GM12801 (cell line): ENCODE results near the gene GRIN3A.

Source experiments
- TF ChIP-seq, protein P1 (sequence below): IDR thresholded peaks from one replicate; pipeline ENCODE4 v1.5.1; 2011; ENCODE audit warnings: control low read depth; ENCODE audit not compliant: insufficient read length; ENCODE audit errors: extremely low read depth

Gene GRIN3A

DNA sequence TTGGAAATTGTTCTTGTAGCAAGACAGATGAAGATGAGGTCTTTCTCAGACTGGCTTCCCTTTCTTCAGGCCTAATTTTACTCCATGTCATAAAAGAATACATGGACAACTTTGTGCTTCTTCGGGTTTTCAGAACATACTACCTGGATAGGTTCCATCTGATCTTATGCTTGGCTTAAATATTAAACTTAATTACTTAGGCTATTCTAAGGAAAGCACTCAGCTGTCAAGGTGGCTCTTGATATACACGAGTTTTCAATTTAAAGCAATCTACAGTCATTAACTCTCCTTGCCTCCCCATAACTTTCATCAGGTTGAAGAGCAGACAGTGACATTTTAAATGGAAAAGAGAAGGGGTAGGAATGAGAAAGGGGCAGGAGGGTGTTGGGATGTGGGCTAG is 134.2 kb downstream of the GRIN3A start:
- TF ChIP-seq, protein P1, sequence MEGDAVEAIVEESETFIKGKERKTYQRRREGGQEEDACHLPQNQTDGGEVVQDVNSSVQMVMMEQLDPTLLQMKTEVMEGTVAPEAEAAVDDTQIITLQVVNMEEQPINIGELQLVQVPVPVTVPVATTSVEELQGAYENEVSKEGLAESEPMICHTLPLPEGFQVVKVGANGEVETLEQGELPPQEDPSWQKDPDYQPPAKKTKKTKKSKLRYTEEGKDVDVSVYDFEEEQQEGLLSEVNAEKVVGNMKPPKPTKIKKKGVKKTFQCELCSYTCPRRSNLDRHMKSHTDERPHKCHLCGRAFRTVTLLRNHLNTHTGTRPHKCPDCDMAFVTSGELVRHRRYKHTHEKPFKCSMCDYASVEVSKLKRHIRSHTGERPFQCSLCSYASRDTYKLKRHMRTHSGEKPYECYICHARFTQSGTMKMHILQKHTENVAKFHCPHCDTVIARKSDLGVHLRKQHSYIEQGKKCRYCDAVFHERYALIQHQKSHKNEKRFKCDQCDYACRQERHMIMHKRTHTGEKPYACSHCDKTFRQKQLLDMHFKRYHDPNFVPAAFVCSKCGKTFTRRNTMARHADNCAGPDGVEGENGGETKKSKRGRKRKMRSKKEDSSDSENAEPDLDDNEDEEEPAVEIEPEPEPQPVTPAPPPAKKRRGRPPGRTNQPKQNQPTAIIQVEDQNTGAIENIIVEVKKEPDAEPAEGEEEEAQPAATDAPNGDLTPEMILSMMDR, result no peak

GRCh38 chr9:101601904-101602765 is 136.3 kb downstream of the GRIN3A start:
- TF ChIP-seq, protein P1, result no peak

GRCh38 chr9:101594796-101595195 is 143.7 kb downstream of the GRIN3A start, which contains the start of gene PPP3R2:
TSS of gene PPP3R2 (minus strand) at chr9:101594969. CDS start at chr9:101594921, 48 bp downstream.
- TF ChIP-seq, protein P1, result no peak

GRCh38 chr9:101593345-101593744 is 145.1 kb downstream of the GRIN3A start:
- TF ChIP-seq, protein P1, result no peak

DNA sequence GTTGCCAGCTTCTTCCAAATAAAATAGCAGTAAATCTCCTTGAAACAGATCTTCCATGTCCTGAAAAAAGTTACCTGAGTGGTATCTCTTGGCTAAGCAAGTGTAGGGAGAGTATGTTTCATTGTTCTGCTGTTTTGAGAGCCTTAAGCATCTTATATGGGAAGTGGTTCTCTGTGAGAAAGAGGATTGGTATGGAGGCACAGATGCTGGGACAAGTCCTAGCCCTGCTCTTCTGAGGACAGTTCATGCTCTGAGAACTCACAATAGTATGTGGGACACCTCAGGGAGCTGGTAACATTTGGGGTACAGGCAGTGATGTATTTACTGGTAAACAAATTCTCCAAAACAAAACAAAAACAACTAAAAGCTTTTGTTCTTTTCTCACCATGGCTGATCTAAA is 145.7 kb downstream of the GRIN3A start:
- TF ChIP-seq, protein P1, result no peak

- TF ChIP-seq, protein P1, result no peak
Observed at GRCh38 chr9:101591787-101592446, 146.5 kb downstream of the GRIN3A start.

GRCh38 chr9:101590901-101591300 is 147.5 kb downstream of the GRIN3A start:
- TF ChIP-seq, protein P1, result no peak
